ENCODE data around the gene KPTN.
A peak's percentile ranks its signal among the peaks of the same experiment; 100 is the strongest.

KPTN gene

GRCh38 chr19:47436712-47437401, 47.2 kb downstream of the KPTN start:
- H3K9me3 ChIP-seq (ENCODE audit: control insufficient read depth, insufficient read depth, low read length): no peaks in the 10 kb centered on the region
- H3K36me3 ChIP-seq (ENCODE audit: control insufficient read depth, insufficient read depth, low read length): no peaks in the 10 kb centered on the region
- no peak overlapping the region for H3K9ac ChIP-seq (ENCODE audit: low read depth, low read length)
- H3K4me3 ChIP-seq (ENCODE audit: low read depth, low read length): no peak overlapping the region
- H3K27me3 ChIP-seq (ENCODE audit: control insufficient read depth, insufficient read depth, low read length): no peaks in the 10 kb centered on the region
- H3K4me1 ChIP-seq (ENCODE audit: control insufficient read depth, insufficient read depth, low read length): peaks cover 4% of the 10 kb centered on the region

- Histone ChIP-seq H3K9me3 (ENCODE audit: control insufficient read depth, insufficient read depth, low read length) (no peaks in the 10 kb centered on the region), H3K4me1 (ENCODE audit: control insufficient read depth, insufficient read depth, low read length) (peaks cover 4% of the 10 kb centered on the region), H3K4me3 (ENCODE audit: low read depth, low read length) (no peak overlapping the region), H3K27me3 (ENCODE audit: control insufficient read depth, insufficient read depth, low read length) (peaks cover 1% of the 10 kb centered on the region), H3K36me3 (ENCODE audit: control insufficient read depth, insufficient read depth, low read length) (no peaks in the 10 kb centered on the region), H3K9ac (ENCODE audit: low read depth, low read length) (no peak overlapping the region)
Measured at GRCh38 chr19:47435883-47436417, 48.1 kb downstream of the KPTN start.

GRCh38 chr19:47435196-47435595, 48.8 kb downstream of the KPTN start:
- Histone ChIP-seq H3K9me3 (ENCODE audit: control insufficient read depth, insufficient read depth, low read length) (no peaks in the 10 kb centered on the region), H3K4me3 (ENCODE audit: low read depth, low read length) (no peak overlapping the region), H3K36me3 (ENCODE audit: control insufficient read depth, insufficient read depth, low read length) (no peaks in the 10 kb centered on the region), H3K27me3 (ENCODE audit: control insufficient read depth, insufficient read depth, low read length) (peaks cover 9% of the 10 kb centered on the region), H3K4me1 (ENCODE audit: control insufficient read depth, insufficient read depth, low read length) (peaks cover 4% of the 10 kb centered on the region), H3K9ac (ENCODE audit: low read depth, low read length) (no peak overlapping the region)

GRCh38 chr19:47434088-47434487, 49.9 kb downstream of the KPTN start:
- Histone ChIP-seq H3K27me3 (ENCODE audit: control insufficient read depth, insufficient read depth, low read length) (peaks cover 18% of the 10 kb centered on the region), H3K9me3 (ENCODE audit: control insufficient read depth, insufficient read depth, low read length) (no peaks in the 10 kb centered on the region), H3K4me3 (ENCODE audit: low read depth, low read length) (no peak overlapping the region), H3K36me3 (ENCODE audit: control insufficient read depth, insufficient read depth, low read length) (no peaks in the 10 kb centered on the region), H3K4me1 (ENCODE audit: control insufficient read depth, insufficient read depth, low read length) (peaks cover 4% of the 10 kb centered on the region), H3K9ac (ENCODE audit: low read depth, low read length) (no peak overlapping the region)

- Histone ChIP-seq H3K4me3 (ENCODE audit: low read depth, low read length) (no peak overlapping the region), H3K9ac (ENCODE audit: low read depth, low read length) (no peak overlapping the region), H3K36me3 (ENCODE audit: control insufficient read depth, insufficient read depth, low read length) (no peaks in the 10 kb centered on the region), H3K27me3 (ENCODE audit: control insufficient read depth, insufficient read depth, low read length) (peaks cover 20% of the 10 kb centered on the region), H3K4me1 (ENCODE audit: control insufficient read depth, insufficient read depth, low read length) (peaks cover 7% of the 10 kb centered on the region), H3K9me3 (ENCODE audit: control insufficient read depth, insufficient read depth, low read length) (no peaks in the 10 kb centered on the region)
Measured at GRCh38 chr19:47433121-47433520, 50.9 kb downstream of the KPTN start.

GRCh38 chr19:47432499-47432898, 51.5 kb downstream of the KPTN start:
- H3K9me3 ChIP-seq (ENCODE audit: control insufficient read depth, insufficient read depth, low read length): no peaks in the 10 kb centered on the region
- H3K36me3 ChIP-seq (ENCODE audit: control insufficient read depth, insufficient read depth, low read length): no peaks in the 10 kb centered on the region
- H3K27me3 ChIP-seq (ENCODE audit: control insufficient read depth, insufficient read depth, low read length): peaks cover 20% of the 10 kb centered on the region
- peaks cover 7% of the 10 kb centered on the region for H3K4me1 ChIP-seq (ENCODE audit: control insufficient read depth, insufficient read depth, low read length)
- H3K9ac ChIP-seq (ENCODE audit: low read depth, low read length): no peak overlapping the region
- no peak overlapping the region for H3K4me3 ChIP-seq (ENCODE audit: low read depth, low read length)

- H3K9ac ChIP-seq (ENCODE audit: low read depth, low read length): no peak overlapping the region
- H3K9me3 ChIP-seq (ENCODE audit: control insufficient read depth, insufficient read depth, low read length): no peaks in the 10 kb centered on the region
- H3K27me3 ChIP-seq (ENCODE audit: control insufficient read depth, insufficient read depth, low read length): peaks cover 20% of the 10 kb centered on the region
- H3K4me1 ChIP-seq (ENCODE audit: control insufficient read depth, insufficient read depth, low read length): peaks cover 7% of the 10 kb centered on the region
- no peaks in the 10 kb centered on the region for H3K36me3 ChIP-seq (ENCODE audit: control insufficient read depth, insufficient read depth, low read length)
- no peak overlapping the region for H3K4me3 ChIP-seq (ENCODE audit: low read depth, low read length)
Measured at GRCh38 chr19:47432091-47432490, 51.9 kb downstream of the KPTN start.

- Histone ChIP-seq H3K36me3 (ENCODE audit: control insufficient read depth, insufficient read depth, low read length) (no peaks in the 10 kb centered on the region), H3K9ac (ENCODE audit: low read depth, low read length) (peak overlapping the region; percentile 47), H3K4me1 (ENCODE audit: control insufficient read depth, insufficient read depth, low read length) (peaks cover 3% of the 10 kb centered on the region), H3K9me3 (ENCODE audit: control insufficient read depth, insufficient read depth, low read length) (no peaks in the 10 kb centered on the region), H3K4me3 (ENCODE audit: low read depth, low read length) (peak overlapping the region; percentile 61), H3K27me3 (ENCODE audit: control insufficient read depth, insufficient read depth, low read length) (peaks cover 31% of the 10 kb centered on the region)
Measured at GRCh38 chr19:47430041-47430802, 53.8 kb downstream of the KPTN start.

- Histone ChIP-seq H3K9ac (ENCODE audit: low read depth, low read length) (no peak overlapping the region), H3K27me3 (ENCODE audit: control insufficient read depth, insufficient read depth, low read length) (peaks cover 33% of the 10 kb centered on the region), H3K4me1 (ENCODE audit: control insufficient read depth, insufficient read depth, low read length) (peaks cover 3% of the 10 kb centered on the region), H3K4me3 (ENCODE audit: low read depth, low read length) (peak overlapping the region; percentile 61), H3K9me3 (ENCODE audit: control insufficient read depth, insufficient read depth, low read length) (no peaks in the 10 kb centered on the region), H3K36me3 (ENCODE audit: control insufficient read depth, insufficient read depth, low read length) (no peaks in the 10 kb centered on the region)
Measured at GRCh38 chr19:47429140-47429793, 54.8 kb downstream of the KPTN start.

GRCh38 chr19:47428177-47428894, 55.7 kb downstream of the KPTN start:
- Histone ChIP-seq H3K4me1 (ENCODE audit: control insufficient read depth, insufficient read depth, low read length) (peaks cover 3% of the 10 kb centered on the region), H3K4me3 (ENCODE audit: low read depth, low read length) (peak overlapping the region; percentile 63), H3K36me3 (ENCODE audit: control insufficient read depth, insufficient read depth, low read length) (no peaks in the 10 kb centered on the region), H3K27me3 (ENCODE audit: control insufficient read depth, insufficient read depth, low read length) (peaks cover 41% of the 10 kb centered on the region), H3K9ac (ENCODE audit: low read depth, low read length) (no peak overlapping the region), H3K9me3 (ENCODE audit: control insufficient read depth, insufficient read depth, low read length) (no peaks in the 10 kb centered on the region)

All from iPS-15b (cell line).